ENCODE data around the gene MBD3. TPM values are rescaled to one million over a fixed set of nuclear protein-coding genes. Genes with fewer than 3 reads are reported as not detected.

MBD3 gene
- polyA plus RNA-seq, 1 experiment, result 21.9 TPM

GRCh38 chr19:1599460-1599846, 6.8 kb upstream of the MBD3 start:
- Histone ChIP-seq H3K9me3 (ENCODE audit: control insufficient read depth, insufficient read depth, low read length) (no peaks in the 10 kb centered on the region; the same call in 1 of the 2 replicates), H3K27ac (ENCODE audit: low read depth, low read length) (no peak overlapping the region), H3K4me3 (ENCODE audit: low read depth, low read length) (no peak overlapping the region), H3K27me3 (ENCODE audit: control insufficient read depth, insufficient read depth, low read length) (no peaks in the 10 kb centered on the region)
- POLR2A ChIA-PET, result no interaction called here
- no peak for DNase-seq (ENCODE audit: low read depth, low spot score)
- CTCF ChIA-PET, result no interaction called here
- TF ChIP-seq, protein P1, sequence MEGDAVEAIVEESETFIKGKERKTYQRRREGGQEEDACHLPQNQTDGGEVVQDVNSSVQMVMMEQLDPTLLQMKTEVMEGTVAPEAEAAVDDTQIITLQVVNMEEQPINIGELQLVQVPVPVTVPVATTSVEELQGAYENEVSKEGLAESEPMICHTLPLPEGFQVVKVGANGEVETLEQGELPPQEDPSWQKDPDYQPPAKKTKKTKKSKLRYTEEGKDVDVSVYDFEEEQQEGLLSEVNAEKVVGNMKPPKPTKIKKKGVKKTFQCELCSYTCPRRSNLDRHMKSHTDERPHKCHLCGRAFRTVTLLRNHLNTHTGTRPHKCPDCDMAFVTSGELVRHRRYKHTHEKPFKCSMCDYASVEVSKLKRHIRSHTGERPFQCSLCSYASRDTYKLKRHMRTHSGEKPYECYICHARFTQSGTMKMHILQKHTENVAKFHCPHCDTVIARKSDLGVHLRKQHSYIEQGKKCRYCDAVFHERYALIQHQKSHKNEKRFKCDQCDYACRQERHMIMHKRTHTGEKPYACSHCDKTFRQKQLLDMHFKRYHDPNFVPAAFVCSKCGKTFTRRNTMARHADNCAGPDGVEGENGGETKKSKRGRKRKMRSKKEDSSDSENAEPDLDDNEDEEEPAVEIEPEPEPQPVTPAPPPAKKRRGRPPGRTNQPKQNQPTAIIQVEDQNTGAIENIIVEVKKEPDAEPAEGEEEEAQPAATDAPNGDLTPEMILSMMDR (IDR thresholded peaks at IDR 0.05; ENCODE audit: low read depth, low read length), result no peak

- Histone ChIP-seq H3K27me3 (ENCODE audit: control insufficient read depth, insufficient read depth, low read length) (no peaks in the 10 kb centered on the region), H3K4me3 (ENCODE audit: low read depth, low read length) (no peak overlapping the region), H3K9me3 (ENCODE audit: control insufficient read depth, insufficient read depth, low read length) (no peaks in the 10 kb centered on the region; the same call in 1 of the 2 replicates), H3K27ac (ENCODE audit: low read depth, low read length) (no peak overlapping the region)
- DNase-seq (ENCODE audit: low read depth, low spot score), result no peak
- ChIA-PET CTCF (no interaction called here), POLR2A (interaction anchor here (0.6 kb wide), 1 partner anchor 1069 kb away, joined by 5 read pairs; no protein-coding TSS in a partner anchor)
- TF ChIP-seq, protein P1 (IDR thresholded peaks at IDR 0.05; ENCODE audit: low read depth, low read length), result no peak
Measured at GRCh38 chr19:1598777-1599459, 6.3 kb upstream of the MBD3 start.

GRCh38 chr19:1593501-1593772, 772 bp upstream of the MBD3 start:
- Histone ChIP-seq H3K27ac (ENCODE audit: low read depth, low read length) (no peak overlapping the region), H3K9me3 (ENCODE audit: control insufficient read depth, insufficient read depth, low read length) (peaks cover 2% of the 10 kb centered on the region; the same call in 1 of the 2 replicates), H3K27me3 (ENCODE audit: control insufficient read depth, insufficient read depth, low read length) (no peaks in the 10 kb centered on the region), H3K4me3 (ENCODE audit: low read depth, low read length) (no peak overlapping the region)
- no peak for DNase-seq (ENCODE audit: low read depth, low spot score)
- ChIA-PET POLR2A (interaction anchor here (0.8 to 1.4 kb wide), 5 partner anchors 25 to 324 kb away, joined by 3 to 5 read pairs (median 4); partner anchors contain the start of genes CIRBP and TCF3), CTCF (interaction anchor here (0.5 to 1.3 kb wide), 3 partner anchors 15 to 233 kb away, joined by 3 to 4 read pairs (median 3); no protein-coding TSS in a partner anchor)
- TF ChIP-seq, protein P1 (IDR thresholded peaks at IDR 0.05; ENCODE audit: low read depth, low read length), result no peak

- POLR2A ChIA-PET, result interaction anchor here (1.0 to 1.6 kb wide), 4 partner anchors 9 to 61 kb away, joined by 3 to 5 read pairs (median 4); partner anchors contain the start of genes TCF3 and UQCR11
Measured at GRCh38 chr19:1592024-1592754, 476 bp downstream of the MBD3 start.

More at GRCh38 chr19:1592024-1592754, 476 bp downstream of the MBD3 start:
- TF ChIP-seq, protein P1 (IDR thresholded peaks at IDR 0.05; ENCODE audit: low read depth, low read length), result no peak
- Histone ChIP-seq H3K4me3 (ENCODE audit: low read depth, low read length) (peak overlapping the region; percentile 90), H3K9me3 (ENCODE audit: control insufficient read depth, insufficient read depth, low read length) (peaks cover 2% of the 10 kb centered on the region; the same call in 1 of the 2 replicates), H3K27me3 (ENCODE audit: control insufficient read depth, insufficient read depth, low read length) (no peaks in the 10 kb centered on the region), H3K27ac (ENCODE audit: low read depth, low read length) (peak overlapping the region; percentile 92)
- DNase-seq (ENCODE audit: low read depth, low spot score), result peak; percentile 49
- CTCF ChIA-PET, result interaction anchor here (1.3 kb wide), 1 partner anchor 234 kb away, joined by 4 read pairs; no protein-coding TSS in a partner anchor

Measured in AG04450 (cell line).